GM21786 (cell line): ENCODE data around the gene PDZD2.

Experiments used
- ATAC-seq: cut with Tn5 transposase; IDR thresholded peaks from one replicate; pipeline ENCODE4 v1.9.1; 2021; ENCODE audit not compliant: unreplicated experiment

PDZD2 gene

DNA sequence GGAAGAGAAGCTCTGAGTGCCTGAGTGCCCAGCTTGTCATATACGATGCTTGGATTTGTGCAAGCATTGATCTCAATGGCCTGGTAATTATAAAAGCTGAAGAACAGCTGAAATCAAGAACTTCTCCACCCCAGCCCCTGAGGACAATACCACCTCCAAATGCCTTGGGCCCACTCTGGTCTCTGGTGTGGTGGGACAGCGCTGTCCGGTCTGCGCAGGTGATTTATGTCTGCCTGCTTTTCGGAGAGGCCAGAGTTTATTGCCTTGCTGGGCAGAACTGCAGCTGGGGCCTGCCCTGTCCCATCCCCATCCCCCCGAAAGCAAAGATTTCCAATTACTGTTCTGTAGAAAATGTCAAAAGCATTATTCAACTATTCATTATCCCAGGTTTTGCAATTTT, 1.1 kb upstream of the PDZD2 start:
- ATAC-seq = no peak

DNA sequence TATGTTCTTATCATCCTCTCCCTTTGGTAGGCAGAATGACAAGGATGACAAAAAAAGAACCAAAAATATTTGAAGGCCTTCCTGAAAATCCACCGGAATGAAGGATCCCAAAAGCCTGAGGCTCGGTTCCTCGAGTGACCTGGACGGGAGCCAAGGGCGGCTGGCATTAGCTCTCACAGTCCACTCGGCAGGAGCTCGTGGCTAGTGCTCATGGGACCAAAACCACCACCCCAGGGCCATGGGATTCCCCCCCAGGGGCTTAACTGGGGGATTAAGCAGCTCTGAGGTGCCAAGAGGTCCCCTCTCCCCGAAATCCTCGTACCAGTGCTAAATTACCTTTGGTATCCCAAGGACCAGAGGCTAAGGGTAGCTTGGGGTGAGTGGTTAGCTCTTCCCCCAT, 586 bp upstream of the PDZD2 start:
- peak; percentile 18 for ATAC-seq

DNA sequence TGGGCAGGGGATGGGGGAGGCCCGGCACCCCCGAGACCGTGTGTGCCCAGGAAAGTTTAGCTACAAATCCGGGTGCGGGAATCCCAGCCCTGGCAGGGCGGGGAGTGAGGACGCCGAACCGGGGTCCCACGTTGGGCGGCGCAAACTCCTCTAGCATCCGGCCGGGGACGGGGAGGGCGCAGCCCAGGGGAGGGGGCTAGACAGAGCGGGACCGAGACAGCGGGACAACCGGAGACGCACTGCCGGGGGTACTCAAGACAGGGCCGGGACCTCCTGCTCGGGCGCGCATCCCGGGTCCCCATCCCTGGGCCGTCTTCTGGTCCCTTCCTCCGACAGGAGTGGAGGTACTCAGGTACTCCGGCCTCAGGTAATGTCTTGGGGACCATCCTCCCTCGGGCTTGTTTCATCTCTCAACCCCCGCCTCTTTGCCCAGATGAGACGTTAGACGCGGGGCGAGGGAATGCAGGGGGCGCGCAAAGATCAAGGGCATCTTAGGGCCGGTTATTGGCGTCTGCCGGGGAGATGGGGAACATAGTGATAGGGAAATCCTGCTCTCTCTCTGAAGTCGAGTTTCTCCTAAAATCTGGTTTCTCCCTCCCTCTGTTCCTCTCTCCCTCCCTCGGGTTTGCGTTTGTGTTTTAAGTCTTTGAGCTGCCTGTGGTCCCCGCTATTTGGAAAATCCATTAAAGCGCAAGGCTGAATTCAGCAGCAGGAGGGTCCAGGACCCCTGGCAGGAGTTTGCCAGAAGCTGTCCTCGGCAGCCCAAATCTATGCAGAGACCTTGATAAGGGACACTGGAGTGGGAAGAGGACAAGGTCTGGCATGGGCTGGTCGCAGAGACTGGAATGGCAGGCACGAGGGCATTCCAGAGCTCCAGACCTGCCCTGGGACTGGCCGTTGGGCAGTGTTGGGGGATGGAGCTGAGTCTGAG, 815 bp downstream of the PDZD2 start:
- no peak for ATAC-seq

DNA sequence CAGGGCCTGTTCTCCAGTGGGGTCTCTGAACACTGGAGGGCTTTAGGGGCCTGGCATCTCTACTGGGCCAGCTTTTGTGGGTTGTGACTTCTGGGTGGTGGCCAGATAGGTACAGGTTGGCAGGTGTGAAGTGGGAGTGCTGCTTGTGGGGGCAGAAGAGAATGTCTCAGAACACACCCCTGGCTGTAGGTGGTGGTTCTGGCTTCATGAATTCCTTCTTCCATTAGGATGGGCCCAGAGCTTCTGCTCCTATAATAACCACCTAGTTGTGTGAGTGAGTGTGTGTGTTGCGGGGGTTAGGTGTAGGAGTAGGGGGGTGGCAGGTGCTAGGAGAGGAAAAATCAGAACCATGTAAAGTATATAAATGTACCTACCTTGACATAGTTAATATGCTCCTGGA, 1.6 kb downstream of the PDZD2 start:
- no peak for ATAC-seq

DNA sequence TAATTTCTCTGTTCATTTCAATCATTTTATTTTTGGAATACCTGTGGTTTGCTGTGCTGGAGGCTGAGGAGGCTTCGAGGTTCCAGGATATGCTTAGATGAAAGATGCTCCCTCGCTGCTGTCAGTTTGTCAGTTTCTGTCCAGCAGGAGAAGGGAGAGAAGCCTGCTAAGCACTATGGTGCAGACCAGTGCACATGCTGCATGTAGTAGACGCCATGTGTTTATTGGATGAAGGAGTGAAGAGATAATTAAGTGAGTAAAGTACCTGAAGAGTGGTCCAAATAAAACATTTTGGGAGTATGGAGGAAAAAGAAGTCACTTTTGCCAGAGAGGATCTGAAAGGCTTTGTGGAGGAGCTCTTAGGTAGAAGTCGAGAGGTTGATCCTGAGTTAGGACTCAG, 2.1 kb downstream of the PDZD2 start:
- ATAC-seq = no peak

DNA sequence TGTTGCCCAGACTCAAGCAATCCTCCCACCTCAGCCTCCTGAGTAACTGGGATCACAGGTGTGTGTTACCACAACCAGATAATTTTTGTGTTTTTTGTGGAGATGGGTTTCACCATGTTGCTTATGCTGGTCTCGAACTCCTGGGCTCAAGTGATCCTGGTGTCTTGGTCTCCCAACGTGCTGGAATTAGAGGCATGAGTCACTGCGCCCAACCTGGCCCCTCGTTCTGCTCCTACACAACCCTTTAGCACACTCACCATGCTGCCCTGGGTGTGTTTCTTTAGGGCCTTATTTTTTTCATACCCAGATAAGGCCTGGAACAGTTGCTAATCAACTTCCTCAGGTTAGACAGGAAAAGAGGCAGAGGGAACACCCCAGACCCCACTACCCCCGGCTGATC, 2.6 kb downstream of the PDZD2 start:
- ATAC-seq = no peak

DNA sequence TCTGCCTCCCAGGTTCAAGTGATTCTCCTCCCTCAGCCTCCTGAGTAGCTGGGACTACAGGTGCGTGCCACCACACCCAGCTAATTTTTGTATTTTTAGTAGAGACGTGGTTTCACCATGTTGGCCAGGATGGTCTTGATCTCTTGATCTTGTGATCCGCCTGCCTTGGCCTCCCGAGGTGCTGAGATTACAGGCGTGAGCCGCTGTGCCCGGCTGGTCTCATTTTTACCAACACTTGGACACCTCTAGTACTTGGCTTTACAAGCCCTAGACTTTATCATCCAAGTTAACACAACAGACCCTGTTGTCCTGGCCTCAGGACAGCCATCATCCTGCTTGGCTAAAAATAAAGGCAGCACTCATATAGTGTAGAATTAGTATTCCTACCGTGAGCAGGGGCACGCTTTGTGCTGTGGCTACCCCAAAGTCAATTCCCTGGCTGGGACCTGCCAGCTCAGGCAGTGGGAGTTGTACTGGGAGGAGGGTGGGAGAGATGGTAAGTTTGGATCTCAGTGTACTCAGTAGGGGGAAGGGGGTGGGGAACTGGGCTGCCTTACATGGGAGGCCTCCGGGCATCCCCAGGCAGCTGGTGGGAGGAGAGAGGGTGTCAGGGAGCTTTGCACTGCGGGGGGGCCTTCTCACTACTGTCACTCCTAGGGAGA, 6.6 kb downstream of the PDZD2 start:
- ATAC-seq = no peak

DNA sequence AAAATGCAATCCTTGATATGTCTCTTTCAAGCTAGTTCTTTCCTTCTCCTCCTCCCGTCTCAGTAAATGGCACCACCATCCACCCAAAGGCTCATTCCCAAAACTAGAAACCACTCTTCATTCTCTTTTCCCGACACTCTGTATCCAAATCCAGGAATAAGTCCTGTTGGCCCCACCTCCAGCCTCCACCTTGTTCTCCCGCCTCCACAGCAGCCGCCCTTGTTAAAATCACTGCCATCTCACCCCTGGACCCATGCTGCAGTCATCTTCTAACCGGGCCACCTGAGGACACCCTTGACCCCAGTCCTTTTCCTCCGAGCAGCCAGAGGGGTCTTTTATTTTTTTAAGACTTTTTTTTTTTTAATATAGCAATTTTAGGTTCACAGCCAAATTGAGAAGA, 9.4 kb downstream of the PDZD2 start:
- ATAC-seq = no peak

DNA sequence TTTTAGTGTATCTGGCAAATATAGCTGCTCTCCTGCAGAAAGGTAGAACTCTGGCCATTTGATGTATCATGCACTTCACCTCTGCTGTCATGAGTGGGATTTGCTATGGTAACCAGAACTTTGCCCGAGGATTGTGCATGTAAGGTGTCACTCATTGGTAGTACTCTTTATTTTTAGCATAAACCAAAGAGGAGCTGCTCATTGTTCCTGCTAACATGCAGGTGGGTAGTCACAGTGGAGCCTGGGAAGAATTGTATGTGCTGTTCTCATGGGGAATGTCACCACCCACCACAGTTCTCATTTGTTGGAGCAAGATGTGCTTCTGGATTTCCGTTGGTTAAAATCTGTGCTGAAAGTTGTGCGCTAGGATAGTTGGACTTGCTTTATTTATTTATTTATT, 12.3 kb downstream of the PDZD2 start:
- no peak for ATAC-seq

DNA sequence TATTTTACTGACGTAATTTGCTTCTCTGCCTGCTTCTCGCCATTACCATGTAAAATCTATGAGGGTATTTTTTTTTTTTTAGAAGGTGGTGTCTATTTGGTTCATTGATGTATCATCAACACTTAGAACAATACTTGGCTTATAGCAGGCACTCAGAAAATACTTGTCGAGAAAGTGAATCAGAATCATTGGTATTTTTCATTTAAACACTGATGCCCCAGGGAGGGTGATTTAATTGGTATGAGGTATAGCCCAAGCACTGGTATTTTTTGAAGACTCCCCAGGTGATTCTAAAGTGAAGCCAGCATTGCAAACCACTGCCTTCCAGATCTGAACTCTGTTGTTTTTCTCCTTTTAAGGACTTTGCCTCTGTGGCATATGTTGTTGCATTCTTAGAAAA, 16.6 kb downstream of the PDZD2 start:
- no peak for ATAC-seq

DNA sequence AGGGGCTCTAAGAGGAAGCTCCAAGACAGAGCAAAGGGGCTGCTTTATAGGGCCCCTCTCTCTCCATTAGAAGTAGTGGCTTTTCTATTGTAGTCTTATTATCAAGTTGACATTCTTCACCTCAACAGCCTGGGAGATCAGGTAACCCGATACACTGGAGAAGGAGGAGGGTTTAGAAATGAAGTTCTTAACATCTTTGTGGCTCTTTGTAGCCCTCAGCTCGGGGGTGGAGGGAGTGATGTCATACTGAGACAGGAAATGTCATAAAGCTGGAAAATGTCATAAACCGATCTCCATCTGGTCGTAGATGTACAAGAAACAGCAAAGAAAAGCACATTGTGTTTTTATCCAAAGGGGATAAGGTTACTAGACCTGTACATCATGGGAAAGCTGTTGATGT, 17.9 kb downstream of the PDZD2 start:
- ATAC-seq = no peak

DNA sequence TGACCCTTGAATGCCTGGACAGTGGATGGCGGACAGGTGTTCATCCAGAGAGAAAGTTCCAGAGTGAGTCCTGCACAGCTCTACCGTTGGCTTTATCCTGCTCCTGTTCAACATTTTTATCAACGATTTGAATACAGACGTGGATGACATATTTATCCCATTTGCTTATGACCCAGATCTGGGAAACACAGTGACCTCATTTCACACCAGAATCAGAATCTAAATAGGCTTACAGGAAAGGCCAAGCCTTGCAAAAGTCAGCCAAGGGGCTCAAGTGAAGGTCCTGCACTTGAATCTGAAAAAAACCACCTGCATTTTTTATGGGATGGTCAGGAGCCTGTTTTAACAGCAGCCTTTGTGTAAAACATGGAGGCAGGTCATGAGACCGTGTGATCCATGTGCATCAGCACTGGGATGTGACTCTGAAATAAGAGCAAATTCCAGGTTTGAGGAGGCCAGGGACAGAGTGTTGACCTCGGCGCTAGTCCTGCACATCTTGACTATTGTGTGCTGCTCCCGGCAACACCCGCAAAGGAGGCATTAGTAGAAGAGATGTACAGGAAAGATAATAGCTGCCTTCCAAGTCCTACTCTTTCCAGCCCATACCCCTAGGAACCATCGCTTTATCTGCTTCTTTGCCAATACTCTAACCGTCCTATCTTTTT, 18.5 kb downstream of the PDZD2 start:
- no peak for ATAC-seq

DNA sequence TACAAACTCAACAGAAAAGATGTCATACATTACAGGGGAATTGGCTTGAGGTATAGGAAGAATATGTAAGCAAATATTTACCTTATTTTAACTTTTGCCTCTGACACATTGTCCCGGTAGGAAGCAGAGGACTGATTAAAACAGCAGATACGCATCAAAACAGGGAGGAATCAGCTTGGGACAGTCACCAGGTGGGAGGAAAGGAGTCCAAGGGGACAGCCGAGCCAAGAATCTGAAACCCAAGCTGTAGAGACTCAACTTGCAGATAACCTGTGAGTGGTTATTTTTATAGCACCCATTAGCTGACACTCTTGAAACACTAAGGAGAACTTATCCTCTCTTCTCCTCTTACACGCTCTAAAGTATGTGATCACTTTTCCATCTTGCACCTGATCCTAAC, 22.3 kb downstream of the PDZD2 start:
- no peak for ATAC-seq

DNA sequence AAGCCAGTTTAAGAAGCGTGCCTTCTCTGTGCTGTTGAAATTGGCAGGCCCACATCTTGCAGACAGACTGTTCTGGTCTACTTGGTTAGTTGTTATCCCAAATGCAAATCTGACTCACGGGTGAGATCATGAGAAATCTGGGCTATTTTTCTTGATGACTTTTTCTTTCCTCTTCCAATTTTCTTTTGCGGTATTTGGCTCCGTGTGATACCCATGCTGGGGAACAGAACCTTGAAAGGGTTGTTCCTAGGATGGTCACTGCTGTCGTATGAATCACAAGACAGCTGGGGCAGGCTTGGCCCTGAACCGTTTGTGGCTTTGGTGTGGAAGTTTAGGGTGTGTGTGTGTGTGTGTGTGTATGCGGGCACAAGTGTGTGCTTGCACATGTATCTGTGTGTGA, 24.6 kb downstream of the PDZD2 start:
- no peak for ATAC-seq

DNA sequence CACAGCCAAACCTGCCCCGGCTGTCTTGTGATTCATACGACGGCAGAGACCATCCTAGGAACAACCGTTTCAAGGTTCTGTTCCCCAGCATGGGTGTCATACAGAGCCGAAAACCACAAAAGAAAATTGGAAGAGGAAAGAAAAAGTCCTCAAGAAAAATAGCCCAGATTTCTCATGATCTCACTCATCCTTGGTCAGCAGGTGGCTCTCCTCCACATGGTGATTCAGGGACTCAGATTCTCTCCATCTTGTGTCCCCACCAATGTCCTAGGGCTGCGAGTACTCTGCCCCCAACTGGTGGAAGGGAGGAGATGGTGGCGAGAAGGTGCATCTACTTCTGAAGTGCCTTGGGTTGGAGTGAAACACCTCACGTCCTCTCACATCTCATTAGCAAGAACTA, 25.6 kb downstream of the PDZD2 start:
- no peak for ATAC-seq

DNA sequence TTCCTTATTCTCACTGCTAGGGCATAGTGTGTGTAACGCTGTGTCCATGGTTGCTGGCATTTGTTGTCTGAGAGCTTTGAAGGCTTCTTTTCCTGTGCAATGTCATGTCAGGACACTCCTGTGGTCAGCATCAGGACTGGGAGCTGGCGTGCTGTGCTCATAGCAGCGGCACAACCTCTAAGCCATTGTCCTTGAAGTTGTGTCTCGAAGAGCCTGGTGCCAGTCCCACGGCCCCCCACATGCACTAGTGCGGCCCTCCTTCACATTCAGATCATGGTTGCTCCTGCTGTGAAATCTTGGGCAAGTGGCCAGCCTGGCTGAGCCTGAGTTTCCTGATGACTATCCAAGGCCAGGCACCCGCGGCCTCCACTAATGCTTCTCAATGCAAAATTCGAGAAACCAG, 32.4 kb downstream of the PDZD2 start:
- no peak for ATAC-seq

DNA sequence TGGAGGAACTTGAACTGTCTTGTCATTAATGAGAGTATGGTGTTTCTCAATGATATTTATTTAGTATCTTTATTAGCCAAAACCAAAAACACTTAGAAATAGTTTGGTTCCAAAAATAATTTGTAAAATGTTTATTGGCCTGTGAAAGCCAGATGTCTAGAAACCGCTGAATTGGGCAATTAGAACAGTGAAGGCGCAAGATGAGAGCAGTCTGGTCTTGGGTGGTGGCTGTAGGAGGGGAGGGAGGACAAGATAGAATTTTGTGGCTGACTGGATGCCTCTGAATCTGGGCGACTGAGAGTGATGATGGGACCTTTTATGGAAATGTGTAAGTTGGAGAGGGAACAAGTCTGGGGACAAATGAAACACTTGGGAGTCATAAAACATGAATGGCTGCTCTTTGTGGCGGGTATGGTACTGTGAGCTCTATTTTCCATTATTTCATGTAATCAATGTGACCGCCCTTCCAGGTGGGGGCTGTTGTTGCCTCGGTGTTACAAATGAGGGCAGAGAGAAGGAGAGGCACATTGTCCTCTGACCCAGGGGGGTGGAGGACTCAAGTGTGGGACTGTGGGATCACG, 35.5 kb downstream of the PDZD2 start:
- no peak for ATAC-seq

DNA sequence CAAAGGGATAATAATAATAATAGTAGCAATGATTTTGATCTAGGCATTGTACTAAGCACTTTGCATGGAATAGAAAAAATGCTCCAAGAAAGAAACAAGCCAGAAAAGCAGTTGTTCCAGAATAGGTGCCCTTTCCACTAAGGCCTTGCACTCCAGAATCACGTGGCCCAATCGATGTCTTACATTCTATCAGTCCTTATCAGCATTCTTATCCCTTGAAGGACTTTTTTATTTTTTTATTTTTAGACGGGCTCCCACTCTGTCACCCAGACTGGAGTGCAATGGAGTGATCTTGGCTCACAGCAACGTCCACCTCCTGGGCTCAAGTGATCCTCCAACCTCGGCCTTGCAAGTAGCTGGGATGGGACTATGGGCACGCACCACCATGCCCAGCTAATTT, 36.5 kb downstream of the PDZD2 start:
- ATAC-seq = no peak

DNA sequence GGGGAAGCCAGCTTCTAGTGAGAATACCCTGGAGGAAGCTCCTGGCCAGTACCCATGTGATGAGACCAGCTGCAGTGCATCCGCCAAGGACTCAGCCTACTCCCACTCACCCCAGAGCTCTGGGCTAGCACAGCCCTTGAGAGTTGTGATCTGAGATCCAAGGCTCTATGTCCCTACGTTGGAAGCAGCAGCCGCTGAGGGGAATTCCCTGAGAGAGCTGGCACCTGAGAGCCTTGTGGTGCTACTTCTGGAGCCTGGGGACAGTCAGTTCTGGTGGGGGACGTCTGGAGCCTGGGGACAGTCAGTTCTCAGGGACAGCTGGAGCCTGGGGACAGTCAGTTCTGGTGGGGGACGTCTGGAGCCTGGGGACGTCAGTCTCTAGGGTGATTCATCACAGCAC, 39.2 kb downstream of the PDZD2 start:
- no peak for ATAC-seq

DNA sequence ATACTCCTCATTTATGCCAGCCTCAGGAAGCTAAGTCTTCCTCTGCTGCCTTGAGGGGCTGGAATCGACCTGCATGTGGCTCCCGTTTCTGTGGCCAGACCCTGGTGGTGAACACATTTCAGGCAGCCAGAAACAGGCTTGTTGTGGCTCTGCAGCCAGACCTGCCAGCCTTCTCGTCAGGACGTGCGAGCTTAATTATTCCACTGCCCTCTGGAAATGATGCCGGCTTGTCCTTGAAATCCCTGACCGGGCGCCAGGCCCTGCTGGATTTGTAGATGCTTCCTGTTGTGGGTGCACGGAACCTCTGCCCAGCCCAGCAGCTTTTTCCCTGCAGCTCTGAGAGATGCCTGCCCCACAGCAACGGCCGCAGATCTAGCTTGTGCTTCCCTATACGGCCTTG, 41.6 kb downstream of the PDZD2 start:
- ATAC-seq = no peak

DNA sequence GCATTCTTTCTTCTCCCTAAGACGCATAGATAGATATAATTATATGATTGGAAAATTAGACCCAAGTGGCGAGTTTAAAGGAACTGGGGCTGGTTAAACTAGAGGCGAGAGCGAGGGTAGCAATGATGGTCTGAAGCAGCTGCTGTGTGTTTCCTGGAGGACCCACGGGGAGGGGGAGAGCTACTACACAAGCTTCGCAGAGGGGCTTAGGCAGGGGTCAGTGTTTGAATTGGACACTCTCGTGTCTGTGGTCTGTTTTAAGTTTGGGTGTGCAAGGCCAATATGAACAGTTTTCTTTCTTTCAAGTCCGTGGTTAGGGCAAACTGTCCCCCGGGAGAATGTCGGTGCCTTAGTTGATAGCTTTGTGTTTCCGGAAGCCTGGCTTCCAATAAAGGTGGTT, 43.1 kb downstream of the PDZD2 start:
- ATAC-seq = no peak

DNA sequence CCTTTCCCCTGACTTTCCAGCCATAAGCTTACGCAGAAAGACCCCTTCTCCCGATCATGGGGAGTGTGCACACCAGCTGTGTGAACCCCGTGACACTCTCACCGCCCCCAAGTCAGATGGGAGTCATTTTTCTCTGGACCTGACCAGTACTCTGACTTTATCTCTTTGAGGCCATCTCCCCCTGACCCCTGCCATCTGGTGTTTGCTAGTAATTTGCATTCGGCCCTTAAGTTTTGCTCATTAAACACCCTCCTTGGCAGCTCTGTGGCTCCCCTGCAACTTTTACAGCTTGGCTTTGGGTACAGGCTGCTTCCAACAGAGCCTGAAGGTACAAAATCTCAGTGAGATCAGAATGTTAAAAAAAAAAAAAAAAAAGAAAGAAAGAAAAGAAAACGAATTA, 43.9 kb downstream of the PDZD2 start:
- no peak for ATAC-seq
